ENCODE results near the gene NEU4. TPM values are rescaled to one million over a fixed set of nuclear protein-coding genes. Genes with fewer than 3 reads are reported as not detected.
"Not testable (repeated sequence)": the region's sequence is repeated elsewhere in the genome, so short reads cannot be mapped to it uniquely, and the experiment has no call there.

Gene NEU4
- total RNA-seq, 1 experiment from 2014 or later = not detected

- no peak for DNase-seq (ENCODE audit: low spot score)
Observed at GRCh38 chr2:241812730-241813643, 4.0 kb downstream of the NEU4 start.

- DNase-seq (ENCODE audit: low spot score) = no peak
Observed at GRCh38 chr2:241813644-241814392, 4.8 kb downstream of the NEU4 start.

- DNase-seq (ENCODE audit: low spot score) = no peak
Observed at GRCh38 chr2:241814393-241814642, 5.3 kb downstream of the NEU4 start.

- DNase-seq (ENCODE audit: low spot score) = no peak
Observed at GRCh38 chr2:241814643-241815476, 5.9 kb downstream of the NEU4 start.

- DNase-seq (ENCODE audit: low spot score) = no peak
Observed at GRCh38 chr2:241815477-241816430, 6.8 kb downstream of the NEU4 start.

- DNase-seq (ENCODE audit: low spot score) = no peak
Observed at GRCh38 chr2:241816431-241817121, 7.6 kb downstream of the NEU4 start.

- no peak for DNase-seq (ENCODE audit: low spot score)
Observed at GRCh38 chr2:241817126-241817820, 8.3 kb downstream of the NEU4 start.

GRCh38 chr2:241817821-241818215 lies 8.8 kb downstream of the NEU4 start:
- DNase-seq (ENCODE audit: low spot score) = not testable (repeated sequence)

GRCh38 chr2:241818229-241818942 lies 9.4 kb downstream of the NEU4 start:
- DNase-seq (ENCODE audit: low spot score) = no peak

GRCh38 chr2:241818943-241819270 lies 9.9 kb downstream of the NEU4 start:
- DNase-seq (ENCODE audit: low spot score) = no peak

GRCh38 chr2:241819947-241820624 lies 11.1 kb downstream of the NEU4 start:
- DNase-seq (ENCODE audit: low spot score) = not testable (repeated sequence)

- DNase-seq (ENCODE audit: low spot score) = no peak
Observed at GRCh38 chr2:241820625-241821384, 11.8 kb downstream of the NEU4 start.

GRCh38 chr2:241821460-241822263 lies 12.7 kb downstream of the NEU4 start:
- no peak for DNase-seq (ENCODE audit: low spot score)

GRCh38 chr2:241822264-241822623 lies 13.3 kb downstream of the NEU4 start:
- no peak for DNase-seq (ENCODE audit: low spot score)

GRCh38 chr2:241823531-241824437 lies 14.8 kb downstream of the NEU4 start:
- DNase-seq (ENCODE audit: low spot score) = not testable (repeated sequence)

- DNase-seq (ENCODE audit: low spot score) = no peak
Observed at GRCh38 chr2:241827394-241827793, 18.4 kb downstream of the NEU4 start.
